Panc1 (cell line): ENCODE data around the gene HOXA11. TPM values are rescaled to one million over a fixed set of nuclear protein-coding genes. Genes with fewer than 3 reads are reported as not detected.

Experiments used
- ATAC-seq: fragments of 200-7000 bp; cut with Tn5 transposase; 2 replicates; pipeline ENCODE4 v1.9.1; 2020; ENCODE audit warnings: mild to moderate bottlenecking, moderate library complexity
- BruUV-seq: library from RNA; stranded (reverse); fragments of 400-500 nt; replicated peaks from 2 replicates; lab custom pipeline; 2021; lab: Mats Ljungman, UMichigan
- CTCF ChIA-PET: fragments of 300-600 bp; sonication (Branson Sonifier 250); formaldehyde crosslinking; loops from one replicate; lab custom pipeline; 2022; ENCODE audit warnings: antibody characterized with exemption; lab: Charles Lee
- POLR2A ChIA-PET: fragments of 300-600 bp; sonication (Branson Sonifier 250); formaldehyde crosslinking; loops from one replicate; lab custom pipeline; 2022; ENCODE audit warnings: antibody characterized with exemption; lab: Charles Lee
- DNase-seq: peaks from one replicate; pipeline ENCODE4 v3.0.0-alpha.2; 2010; ENCODE audit warnings: low read depth, low spot score
- H3K27ac ChIP-seq: 2 replicates; pipeline ENCODE4 v1.5.1; 2011; ENCODE audit warnings: mild to moderate bottlenecking, low read length, inconsistent platforms
- H3K27me3 ChIP-seq: fragments of 200-500 bp; sonication (Bioruptor generic); 2 replicates; pipeline ENCODE4 v1.6.0; 2014; ENCODE audit warnings: low read length, inconsistent platforms; ENCODE audit not compliant: control insufficient read depth, insufficient read depth
- H3K36me3 ChIP-seq: fragments of 200-500 bp; sonication (Bioruptor generic); 2 replicates; pipeline ENCODE4 v1.5.1; 2014; ENCODE audit warnings: inconsistent platforms, mild to moderate bottlenecking, low read length, moderate library complexity; ENCODE audit not compliant: control insufficient read depth, insufficient read depth
- H3K4me1 ChIP-seq: 2 replicates; pipeline ENCODE4 v1.5.1; 2011; ENCODE audit warnings: inconsistent platforms, mild to moderate bottlenecking, low read length, moderate library complexity; ENCODE audit not compliant: control insufficient read depth, insufficient read depth
- H3K4me3 ChIP-seq, 2 experiments: 2 replicates each; pipeline ENCODE4 v1.5.1; 2011 to 2012; ENCODE audit warnings: low read depth in 2 of 2, low read length in 2 of 2, mild to moderate bottlenecking in 2 of 2, inconsistent platforms in 1 of 2, moderate library complexity in 1 of 2
- H3K9me3 ChIP-seq: fragments of 200-500 bp; sonication (Bioruptor generic); 2 replicates; pipeline ENCODE4 v1.5.1; 2014; ENCODE audit warnings: low read depth, mild to moderate bottlenecking, inconsistent platforms, low read length, moderate library complexity; ENCODE audit not compliant: control insufficient read depth, insufficient read depth
- CTCF ChIP-seq: fragments of 450-650 bp; IDR thresholded peaks from 2 replicates; pipeline ENCODE4 v1.5.1; 2017; ENCODE audit warnings: mild to moderate bottlenecking
- POLR2AphosphoS5 ChIP-seq: IDR thresholded peaks from 2 replicates; pipeline ENCODE4 v1.6.1; 2012; ENCODE audit warnings: mild to moderate bottlenecking, low read depth, low read length, moderate library complexity
- SIN3A ChIP-seq: IDR thresholded peaks from 2 replicates; pipeline ENCODE4 v1.6.1; 2012; ENCODE audit warnings: low read depth, mild to moderate bottlenecking, low read length, moderate library complexity, borderline replicate concordance; ENCODE audit not compliant: insufficient read depth
- TCF7L2 ChIP-seq: IDR thresholded peaks from 2 replicates; pipeline ENCODE4 v1.6.1; 2011; ENCODE audit warnings: mild to moderate bottlenecking, low read depth, low read length, inconsistent platforms
- in situ Hi-C: cut with HindIII; loops from 2 replicates; pipeline ENCODE4 v1.10.0; 2016; ENCODE audit warnings: low sequenced_read_pairs, low pct_unique_long_range_greater_than_20kb
- intact Hi-C: fragments of 100-400 bp; cut with micrococcal nuclease; formaldehyde crosslinking; loops from one replicate; pipeline ENCODE4 v1.10.0; 2022; ENCODE audit not compliant: unreplicated experiment
- total RNA-seq: library from RNA; stranded (reverse); gene quantifications from one replicate; pipeline ENCODE4 v1.2.1, GENCODE V29; 2021; ENCODE audit not compliant: unreplicated experiment
- TF ChIP-seq, protein P1 (sequence below), 2 experiments: IDR thresholded peaks; 2 replicates each; pipeline ENCODE4 v1.6.1; 2011 to 2012; ENCODE audit warnings: low read depth in 2 of 2, control low read depth in 1 of 2, low read length in 1 of 2, mild to moderate bottlenecking in 1 of 2, moderate library complexity in 1 of 2; ENCODE audit not compliant: insufficient read depth in 1 of 2

HOXA11 gene
- total RNA-seq, 1 experiment from 2014 or later, result 0.57 TPM

DNA sequence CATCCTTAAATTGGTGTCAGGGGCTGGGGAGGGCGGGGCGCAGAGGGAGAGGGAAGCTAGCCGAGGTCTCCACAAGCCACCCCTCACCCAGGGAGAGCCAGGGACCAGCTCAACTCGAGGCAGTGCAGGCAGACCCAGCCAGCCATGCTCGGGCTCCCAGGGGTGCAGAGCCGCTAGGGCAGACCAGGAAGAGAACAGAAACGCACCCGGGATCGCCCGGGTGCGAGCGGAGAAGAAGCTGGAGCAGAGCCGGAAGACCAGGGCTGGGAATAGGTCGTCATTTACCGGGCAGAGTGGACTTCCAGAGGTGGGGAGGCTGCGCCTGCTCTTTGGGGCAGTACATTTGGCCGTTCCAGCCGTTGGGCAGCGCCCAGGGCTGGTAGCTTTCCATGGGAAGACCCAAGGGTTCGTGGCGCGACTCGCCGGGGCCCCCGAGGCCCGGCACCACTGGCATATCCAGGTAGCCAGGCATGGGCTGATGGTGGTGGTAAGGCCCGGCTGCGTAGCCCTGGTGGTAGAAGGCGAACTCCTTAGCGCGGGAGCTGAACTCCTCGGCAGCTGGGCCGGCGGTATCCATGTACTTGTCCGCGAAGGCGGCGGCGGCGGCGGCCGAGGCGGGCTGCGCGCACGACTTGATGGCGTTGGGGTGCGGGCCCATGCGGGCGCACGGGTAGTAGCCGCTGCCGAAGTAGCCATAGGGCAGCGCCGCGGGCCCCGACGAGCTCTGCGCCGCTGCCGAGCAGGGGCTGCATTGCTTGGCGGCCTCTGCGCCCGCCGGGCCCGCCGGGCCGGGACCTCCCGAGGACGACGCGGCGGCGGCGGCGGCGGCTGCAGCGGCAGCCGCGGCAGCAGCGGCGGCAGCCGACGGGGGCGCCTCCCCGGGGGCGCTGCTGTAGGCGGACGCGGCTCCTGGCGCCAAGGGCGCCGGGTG is 14.1 kb upstream of the HOXA11 start:
- ChIA-PET CTCF (interaction anchor here (0.6 to 1.4 kb wide), 3 partner anchors 11 to 895 kb away, joined by 3 to 5 read pairs (median 3); no protein-coding TSS in a partner anchor), POLR2A (no interaction called here)
- intact Hi-C loops (loop anchor here (5.0 kb wide), 3 partner anchors 408 to 898 kb away; no protein-coding TSS in a partner anchor), in situ Hi-C loops (no loop called here)
- no peaks in the 10 kb centered on the region; the same call in 1 of the 2 replicates for H3K27me3 ChIP-seq
- DNase-seq (no peak), ATAC-seq (peak; percentile 31)
- no peak overlapping the region for H3K27ac ChIP-seq
- peak overlapping the region in 1 of 2 experiments; percentile 16; a peak in 2 of 4 replicates for H3K4me3 ChIP-seq
- peaks cover 17% of the 10 kb centered on the region for H3K4me1 ChIP-seq
- TF ChIP-seq POLR2AphosphoS5 (no peak), TCF7L2 (no peak), CTCF (no peak), SIN3A (no peak)
- TF ChIP-seq, protein P1, sequence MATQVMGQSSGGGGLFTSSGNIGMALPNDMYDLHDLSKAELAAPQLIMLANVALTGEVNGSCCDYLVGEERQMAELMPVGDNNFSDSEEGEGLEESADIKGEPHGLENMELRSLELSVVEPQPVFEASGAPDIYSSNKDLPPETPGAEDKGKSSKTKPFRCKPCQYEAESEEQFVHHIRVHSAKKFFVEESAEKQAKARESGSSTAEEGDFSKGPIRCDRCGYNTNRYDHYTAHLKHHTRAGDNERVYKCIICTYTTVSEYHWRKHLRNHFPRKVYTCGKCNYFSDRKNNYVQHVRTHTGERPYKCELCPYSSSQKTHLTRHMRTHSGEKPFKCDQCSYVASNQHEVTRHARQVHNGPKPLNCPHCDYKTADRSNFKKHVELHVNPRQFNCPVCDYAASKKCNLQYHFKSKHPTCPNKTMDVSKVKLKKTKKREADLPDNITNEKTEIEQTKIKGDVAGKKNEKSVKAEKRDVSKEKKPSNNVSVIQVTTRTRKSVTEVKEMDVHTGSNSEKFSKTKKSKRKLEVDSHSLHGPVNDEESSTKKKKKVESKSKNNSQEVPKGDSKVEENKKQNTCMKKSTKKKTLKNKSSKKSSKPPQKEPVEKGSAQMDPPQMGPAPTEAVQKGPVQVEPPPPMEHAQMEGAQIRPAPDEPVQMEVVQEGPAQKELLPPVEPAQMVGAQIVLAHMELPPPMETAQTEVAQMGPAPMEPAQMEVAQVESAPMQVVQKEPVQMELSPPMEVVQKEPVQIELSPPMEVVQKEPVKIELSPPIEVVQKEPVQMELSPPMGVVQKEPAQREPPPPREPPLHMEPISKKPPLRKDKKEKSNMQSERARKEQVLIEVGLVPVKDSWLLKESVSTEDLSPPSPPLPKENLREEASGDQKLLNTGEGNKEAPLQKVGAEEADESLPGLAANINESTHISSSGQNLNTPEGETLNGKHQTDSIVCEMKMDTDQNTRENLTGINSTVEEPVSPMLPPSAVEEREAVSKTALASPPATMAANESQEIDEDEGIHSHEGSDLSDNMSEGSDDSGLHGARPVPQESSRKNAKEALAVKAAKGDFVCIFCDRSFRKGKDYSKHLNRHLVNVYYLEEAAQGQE (IDR thresholded peaks at IDR 0.05; ENCODE audit: insufficient read depth in 1 of 2, low read depth in 2 of 2, low read length in 1 of 2), result no peak
- H3K9me3 ChIP-seq, result no peaks in the 10 kb centered on the region
- peaks cover 2% of the 10 kb centered on the region; the same call in 1 of the 2 replicates for H3K36me3 ChIP-seq
- no TSS peak for BruUV-seq

DNA sequence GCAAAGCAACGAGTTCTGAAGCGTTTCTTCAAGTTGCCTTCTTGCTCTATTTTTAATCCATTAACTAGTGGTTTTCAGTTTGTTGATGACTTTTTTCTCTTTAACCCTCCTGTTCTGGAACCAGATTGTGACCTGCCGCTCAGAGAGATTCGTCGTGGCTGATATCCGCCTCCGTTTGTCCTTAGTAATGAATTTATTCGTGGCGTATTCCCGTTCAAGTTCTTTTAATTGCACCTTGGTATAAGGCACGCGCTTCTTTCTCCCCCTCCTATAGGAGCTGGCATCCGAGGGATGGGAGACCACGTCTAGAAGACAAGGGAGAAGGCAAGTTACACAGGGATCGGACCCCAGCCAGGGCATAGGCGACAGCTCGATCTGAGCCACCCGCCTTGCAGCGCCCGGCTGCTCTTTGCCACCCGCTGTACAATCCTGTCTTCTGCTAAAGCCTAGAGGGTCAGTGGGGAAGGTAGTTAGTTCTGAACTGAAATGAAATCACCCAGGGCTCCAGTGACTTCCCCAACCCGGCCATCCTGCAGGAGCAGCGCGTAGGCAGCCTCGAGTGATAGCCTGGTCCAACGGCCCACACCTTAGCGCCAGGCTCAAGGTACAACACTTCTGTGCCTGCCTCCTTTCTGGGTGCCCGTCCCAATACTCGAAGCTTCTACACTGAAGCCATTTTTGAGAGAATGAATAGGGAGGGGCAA is 13.3 kb upstream of the HOXA11 start:
- Histone ChIP-seq H3K27me3 (no peaks in the 10 kb centered on the region; the same call in 1 of the 2 replicates), H3K27ac (no peak overlapping the region), H3K4me3 (no peak overlapping the region), H3K36me3 (peaks cover 2% of the 10 kb centered on the region; the same call in 1 of the 2 replicates), H3K4me1 (peaks cover 17% of the 10 kb centered on the region), H3K9me3 (no peaks in the 10 kb centered on the region)
- POLR2A ChIA-PET, result no interaction called here
- in situ Hi-C loops (no loop called here), intact Hi-C loops (loop anchor here (5.0 kb wide), 3 partner anchors 409 to 899 kb away; no protein-coding TSS in a partner anchor)
- no peak for ATAC-seq
- no peak for DNase-seq
- TF ChIP-seq, protein P1 (IDR thresholded peaks at IDR 0.05; ENCODE audit: insufficient read depth in 1 of 2, low read depth in 2 of 2, low read length in 1 of 2), result no peak
- TF ChIP-seq POLR2AphosphoS5, result no peak
- no peak for TF ChIP-seq SIN3A
- TF ChIP-seq TCF7L2, result no peak
- TF ChIP-seq CTCF, result no peak
- no TSS peak for BruUV-seq
- CTCF ChIA-PET, result interaction anchor here (1.4 kb wide), 1 partner anchor 12 kb away, joined by 3 read pairs; no protein-coding TSS in a partner anchor
